ENCODE results near the gene WDFY4. TPM values are rescaled to one million over a fixed set of nuclear protein-coding genes. Genes with fewer than 3 reads are reported as not detected.

The WDFY4 gene
- total and polyA plus RNA-seq, 9 of the 15 experiments (the other 6 are each of a cell fraction or from before 2014, with no cell fraction given) = 0.01 to 0.02 (median 0.01) TPM; not detected in 6

GRCh38 chr10:48737886-48738285, 53.2 kb downstream of the WDFY4 start (continued):
- TF ChIP-seq CREB3 (tag; conservative IDR thresholded peaks at IDR 0.05; ENCODE audit: low read depth) = no peak
- no peak for TF ChIP-seq BCLAF1 (IDR thresholded peaks at IDR 0.05; ENCODE audit: borderline replicate concordance in 1 of 2, control insufficient read depth in 1 of 2, low read depth in 2 of 2, low read length in 1 of 2)

- Histone ChIP-seq H3K27me3 (ENCODE audit: control insufficient read depth in 2 of 2, insufficient read depth in 2 of 2, low read length in 2 of 2) (peaks cover 2 to 21% of the 10 kb centered on the region in 2 experiments; a peak in 3 of 5 replicates), H4K20me1 (replicated peaks; ENCODE audit: control insufficient read depth, insufficient read depth, low read length) (no peaks in the 10 kb centered on the region), H3K4me3 (no peak overlapping the region), H3K27ac (ENCODE audit: extremely low read depth, low read depth, low read length) (no peak overlapping the region), H2AFZ (ENCODE audit: low read depth, low read length) (no peak overlapping the region), H3K36me3 (ENCODE audit: control insufficient read depth, insufficient read depth, low read length) (no peaks in the 10 kb centered on the region), H3K4me1 (replicated peaks in 1 of 2; ENCODE audit: control insufficient read depth in 2 of 2, insufficient read depth in 2 of 2, low read length in 2 of 2) (no peaks in the 10 kb centered on the region), H3K79me2 (ENCODE audit: control insufficient read depth, insufficient read depth, low read length) (no peaks in the 10 kb centered on the region), H3K9me1 (ENCODE audit: control insufficient read depth, insufficient read depth, low read length) (no peaks in the 10 kb centered on the region), H3K9ac (ENCODE audit: insufficient read depth in 1 of 2, low read depth in 2 of 2, low read length in 2 of 2) (no peak overlapping the region), H3K4me2 (ENCODE audit: insufficient read depth, low read length) (no peak overlapping the region), H3K9me3 (replicated peaks; ENCODE audit: control insufficient read depth, insufficient read depth, low read depth, low read length) (no peaks in the 10 kb centered on the region)
- FAIRE-seq = no peak
- BruUV-seq (replicated peaks) = no TSS peak
- ATAC-seq = no peak
- CTCF ChIA-PET (ENCODE audit: low intra/inter-chr PET ratio) = no interaction called here
- 0% methylated on average over 7 of the region's 7 CpGs for WGBS (ENCODE audit: insufficient coverage, low coverage, missing lambda C conversion rate)
- intact Hi-C loops (cut with micrococcal nuclease) (no loop called here), in situ Hi-C loops (cut with MboI) (no loop called here)
- POLR2A ChIA-PET = no interaction called here
- DNase-seq (ENCODE audit: extremely low read depth in 1 of 4, low spot score in 3 of 4) = no peak
- TF ChIP-seq OTX1 (CRISPR knock-in tag; IDR thresholded peaks at IDR 0.05) = no peak
Measured at GRCh38 chr10:48739170-48739569, 54.5 kb downstream of the WDFY4 start.
